Activated CD4-positive, alpha-beta T cell treated with anti-CD3 and anti-CD28 coated beads, Interleukin-2, amount 50 U/mL, for 4 hours (primary cell): Measurements from ENCODE around the gene SNORC.
"Not testable (repeated sequence)": the region's sequence is repeated elsewhere in the genome, so short reads cannot be mapped to it uniquely, and the experiment has no call there.

Experiments used
- DNase-seq, 2 experiments: peaks; one replicate each; pipeline ENCODE4 v3.0.0-alpha.2; 2020

The SNORC gene

GRCh38 chr2:232898592-232899543 is 28.8 kb downstream of the SNORC start:
- DNase-seq = no peak

GRCh38 chr2:232900811-232901735 is 31.0 kb downstream of the SNORC start:
- DNase-seq = no peak

- DNase-seq = no peak
Observed at GRCh38 chr2:232901736-232902578, 31.9 kb downstream of the SNORC start.

GRCh38 chr2:232903989-232904388 is 33.9 kb downstream of the SNORC start:
- DNase-seq = no peak

GRCh38 chr2:232906867-232907717 is 37.0 kb downstream of the SNORC start:
- not testable (repeated sequence) for DNase-seq

GRCh38 chr2:232907718-232908085 is 37.6 kb downstream of the SNORC start:
- DNase-seq = not testable (repeated sequence)

GRCh38 chr2:232908695-232909094 is 38.6 kb downstream of the SNORC start:
- DNase-seq = no peak

GRCh38 chr2:232910376-232910775 is 40.3 kb downstream of the SNORC start:
- no peak for DNase-seq

- DNase-seq = no peak
Observed at GRCh38 chr2:232911712-232912277, 41.7 kb downstream of the SNORC start.

GRCh38 chr2:232913903-232914302 is 43.8 kb downstream of the SNORC start:
- DNase-seq = no peak

GRCh38 chr2:232919141-232919540 is 49.1 kb downstream of the SNORC start:
- no peak for DNase-seq

GRCh38 chr2:232920055-232920454 is 50.0 kb downstream of the SNORC start:
- no peak for DNase-seq

GRCh38 chr2:232920760-232921159 is 50.7 kb downstream of the SNORC start:
- DNase-seq = no peak

GRCh38 chr2:232924433-232924832 is 54.4 kb downstream of the SNORC start:
- no peak for DNase-seq

GRCh38 chr2:232925153-232925820 is 55.2 kb downstream of the SNORC start:
- DNase-seq = no peak

- DNase-seq = no peak
Observed at GRCh38 chr2:232925821-232926156, 55.7 kb downstream of the SNORC start.

- DNase-seq = no peak
Observed at GRCh38 chr2:232926431-232926939, 56.4 kb downstream of the SNORC start.

- DNase-seq = no peak
Observed at GRCh38 chr2:232927032-232927792, 57.1 kb downstream of the SNORC start.

- DNase-seq = no peak
Observed at GRCh38 chr2:232927793-232928550, 57.9 kb downstream of the SNORC start.
